NCI-H1417 (cell line): ENCODE data around the gene SDR9C7.
"Not testable (repeated sequence)": the region's sequence is repeated elsewhere in the genome, so short reads cannot be mapped to it uniquely, and the experiment has no call there.

Experiments used
- DNase-seq, 3 experiments: peaks; one replicate each; lab custom pipeline; 2025; lab: John Stamatoyannopoulos, UW

Gene SDR9C7

GRCh38 chr12:56916296-56916995, 17.8 kb downstream of the SDR9C7 start:
- no peak for DNase-seq

DNA sequence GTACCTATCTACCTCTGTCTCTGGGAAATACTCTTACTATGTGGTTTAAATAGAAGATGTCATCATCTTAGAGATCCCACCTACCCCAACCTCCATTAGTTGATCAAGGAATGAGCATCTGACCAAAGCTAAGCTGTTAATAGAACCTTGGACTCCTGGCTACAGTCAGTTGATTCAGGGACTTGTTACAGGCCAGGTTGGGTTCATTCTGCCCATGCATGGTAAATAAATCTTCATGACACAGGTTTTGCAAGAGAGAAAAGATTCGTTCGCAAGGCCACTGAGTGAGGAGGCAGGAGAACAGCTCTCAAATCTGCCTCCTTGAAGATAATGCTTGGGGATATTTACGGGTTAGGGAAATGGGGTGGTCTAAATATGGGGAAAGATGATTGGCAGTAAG, 19.5 kb downstream of the SDR9C7 start:
- DNase-seq = no peak

DNA sequence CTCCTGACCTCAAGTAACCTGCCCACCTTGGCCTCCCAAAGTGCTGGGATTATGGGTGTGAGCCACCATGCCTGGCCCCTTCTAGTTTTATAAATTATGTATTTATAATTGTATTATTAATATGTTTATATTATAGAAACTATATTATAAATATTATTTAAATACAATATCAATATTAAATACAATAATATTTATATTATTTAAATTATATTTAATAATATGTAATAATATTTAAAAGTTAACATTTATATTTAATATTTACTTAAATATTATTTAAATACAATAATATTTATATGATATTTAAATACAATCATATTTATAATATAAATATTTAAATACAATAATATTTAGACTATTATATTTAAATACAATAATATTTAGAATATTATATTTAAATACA, 20.0 kb downstream of the SDR9C7 start:
- no peak for DNase-seq

GRCh38 chr12:56909403-56909802, 24.8 kb downstream of the SDR9C7 start:
- not testable (repeated sequence) for DNase-seq

DNA sequence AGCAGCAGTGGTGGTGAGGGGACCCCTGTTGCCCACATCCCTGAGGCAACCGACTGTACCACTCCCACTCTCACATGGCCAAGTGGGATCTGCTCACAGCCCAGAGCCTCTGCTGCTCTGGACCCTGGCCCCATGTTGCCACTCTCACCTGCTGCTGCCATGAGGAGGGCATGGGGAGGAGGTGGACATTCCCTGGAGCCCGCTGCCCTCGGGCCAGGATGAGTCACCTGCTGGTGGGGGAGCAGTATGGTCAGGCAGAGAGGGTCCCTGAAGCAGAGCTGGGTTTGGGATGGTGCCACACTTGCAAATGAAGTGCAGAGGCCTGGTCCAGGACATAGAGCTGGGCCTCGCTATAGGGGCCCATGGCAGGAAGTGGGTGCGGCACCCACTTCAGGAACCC, 26.1 kb downstream of the SDR9C7 start:
- DNase-seq = no peak

- DNase-seq = no peak
Observed at GRCh38 chr12:56905852-56906251, 28.4 kb downstream of the SDR9C7 start.

DNA sequence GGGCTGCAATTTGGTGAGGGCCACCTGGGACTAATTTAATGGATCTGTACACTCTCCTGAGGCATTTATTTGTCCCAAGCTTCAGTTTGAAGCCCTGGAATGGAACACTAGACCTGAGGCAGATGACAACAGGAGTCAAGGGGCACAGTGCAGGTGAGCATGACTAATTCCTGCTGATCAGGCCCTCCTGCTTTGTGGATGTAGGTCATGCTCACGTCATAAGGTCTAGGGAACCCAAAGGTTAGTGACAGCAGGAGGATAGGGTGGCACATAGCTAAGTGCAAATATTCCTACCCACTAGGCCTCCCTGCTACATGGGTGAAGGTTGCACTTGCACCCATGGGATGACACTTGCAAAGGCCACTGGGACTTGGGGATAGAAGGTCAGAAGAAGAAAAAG, 30.8 kb downstream of the SDR9C7 start:
- no peak for DNase-seq

GRCh38 chr12:56901313-56901712, 32.9 kb downstream of the SDR9C7 start:
- DNase-seq = not testable (repeated sequence)

DNA sequence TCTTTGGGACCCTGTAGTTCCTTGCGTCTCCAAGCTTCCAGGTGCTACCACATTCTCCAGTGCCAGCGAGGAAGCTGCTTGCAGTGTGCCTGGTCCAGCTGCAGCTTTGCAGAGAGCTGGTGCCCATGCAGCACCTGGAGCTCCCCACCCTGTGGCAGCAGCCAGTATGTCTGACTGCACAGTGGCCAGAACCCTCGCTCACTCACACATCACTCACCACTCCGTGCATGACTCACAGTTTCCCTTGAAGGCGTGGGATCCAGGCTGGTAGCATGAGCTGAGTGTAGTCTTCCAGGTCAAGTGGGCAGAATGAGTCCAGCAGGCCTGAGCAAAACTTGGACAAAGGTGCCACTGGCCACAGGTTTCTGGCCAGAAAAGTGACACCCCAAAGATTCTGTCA, 33.6 kb downstream of the SDR9C7 start:
- DNase-seq = no peak

GRCh38 chr12:56898938-56899337, 35.3 kb downstream of the SDR9C7 start:
- no peak for DNase-seq

GRCh38 chr12:56897844-56898361, 36.3 kb downstream of the SDR9C7 start:
- DNase-seq = no peak

- DNase-seq = no peak
Observed at GRCh38 chr12:56896082-56896481, 38.1 kb downstream of the SDR9C7 start.

GRCh38 chr12:56894698-56895368, 39.4 kb downstream of the SDR9C7 start:
- DNase-seq = no peak

DNA sequence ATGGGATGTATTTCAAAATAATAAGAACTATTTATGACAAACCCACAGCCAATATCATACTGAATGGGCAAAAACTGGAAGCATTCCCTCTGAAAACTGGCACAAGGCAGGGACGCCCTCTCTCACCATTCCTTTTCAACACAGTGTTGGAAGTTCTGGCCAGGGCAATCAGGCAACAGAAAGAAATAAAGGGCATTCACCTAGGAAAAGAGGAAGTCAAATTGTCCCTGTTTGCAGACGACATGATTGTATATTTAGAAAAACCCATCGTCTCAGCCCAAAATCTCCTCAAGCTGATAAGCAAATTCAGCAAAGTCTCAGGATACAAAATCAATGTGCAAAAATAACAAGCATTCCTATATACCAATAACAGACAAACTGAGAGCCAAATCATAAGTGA, 42.3 kb downstream of the SDR9C7 start:
- DNase-seq = not testable (repeated sequence)

- no peak for DNase-seq
Observed at GRCh38 chr12:56886319-56886718, 47.9 kb downstream of the SDR9C7 start.

- no peak for DNase-seq
Observed at GRCh38 chr12:56885316-56885715, 48.9 kb downstream of the SDR9C7 start.

- no peak for DNase-seq
Observed at GRCh38 chr12:56884421-56884820, 49.8 kb downstream of the SDR9C7 start.

DNA sequence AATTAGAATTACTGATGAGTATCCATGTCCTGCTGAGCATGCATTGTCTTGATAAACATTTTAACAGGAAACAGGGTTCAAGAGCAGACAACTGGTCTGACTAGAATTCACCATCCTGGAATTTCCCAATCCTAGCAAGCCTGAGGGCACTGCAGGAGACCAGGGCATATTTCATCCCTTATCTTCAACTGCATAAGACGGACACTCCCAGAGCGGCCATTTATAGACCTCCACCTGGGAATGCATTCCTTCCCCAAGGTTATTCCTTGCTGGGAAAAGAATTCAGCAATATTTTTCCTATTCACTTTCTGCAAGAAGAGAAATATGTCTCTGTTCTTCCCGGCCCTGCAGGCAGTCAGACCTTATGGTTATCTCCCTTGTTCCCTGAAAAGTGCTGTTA, 51.8 kb downstream of the SDR9C7 start:
- not testable (repeated sequence) for DNase-seq

GRCh38 chr12:56880125-56880992, 53.8 kb downstream of the SDR9C7 start:
- no peak for DNase-seq

- not testable (repeated sequence) for DNase-seq
Observed at GRCh38 chr12:56879240-56880124, 54.7 kb downstream of the SDR9C7 start.

GRCh38 chr12:56878010-56878339, 56.2 kb downstream of the SDR9C7 start:
- DNase-seq = no peak
